ENCODE measurements around the gene CHMP4A. TPM values are rescaled to one million over a fixed set of nuclear protein-coding genes. Genes with fewer than 3 reads are reported as not detected.

The CHMP4A gene
- total and polyA plus RNA-seq, 2 of the 13 experiments (the other 11 are each of a cell fraction or from before 2014, with no cell fraction given): 83.6 to 113 TPM

- TF ChIP-seq, protein P1, sequence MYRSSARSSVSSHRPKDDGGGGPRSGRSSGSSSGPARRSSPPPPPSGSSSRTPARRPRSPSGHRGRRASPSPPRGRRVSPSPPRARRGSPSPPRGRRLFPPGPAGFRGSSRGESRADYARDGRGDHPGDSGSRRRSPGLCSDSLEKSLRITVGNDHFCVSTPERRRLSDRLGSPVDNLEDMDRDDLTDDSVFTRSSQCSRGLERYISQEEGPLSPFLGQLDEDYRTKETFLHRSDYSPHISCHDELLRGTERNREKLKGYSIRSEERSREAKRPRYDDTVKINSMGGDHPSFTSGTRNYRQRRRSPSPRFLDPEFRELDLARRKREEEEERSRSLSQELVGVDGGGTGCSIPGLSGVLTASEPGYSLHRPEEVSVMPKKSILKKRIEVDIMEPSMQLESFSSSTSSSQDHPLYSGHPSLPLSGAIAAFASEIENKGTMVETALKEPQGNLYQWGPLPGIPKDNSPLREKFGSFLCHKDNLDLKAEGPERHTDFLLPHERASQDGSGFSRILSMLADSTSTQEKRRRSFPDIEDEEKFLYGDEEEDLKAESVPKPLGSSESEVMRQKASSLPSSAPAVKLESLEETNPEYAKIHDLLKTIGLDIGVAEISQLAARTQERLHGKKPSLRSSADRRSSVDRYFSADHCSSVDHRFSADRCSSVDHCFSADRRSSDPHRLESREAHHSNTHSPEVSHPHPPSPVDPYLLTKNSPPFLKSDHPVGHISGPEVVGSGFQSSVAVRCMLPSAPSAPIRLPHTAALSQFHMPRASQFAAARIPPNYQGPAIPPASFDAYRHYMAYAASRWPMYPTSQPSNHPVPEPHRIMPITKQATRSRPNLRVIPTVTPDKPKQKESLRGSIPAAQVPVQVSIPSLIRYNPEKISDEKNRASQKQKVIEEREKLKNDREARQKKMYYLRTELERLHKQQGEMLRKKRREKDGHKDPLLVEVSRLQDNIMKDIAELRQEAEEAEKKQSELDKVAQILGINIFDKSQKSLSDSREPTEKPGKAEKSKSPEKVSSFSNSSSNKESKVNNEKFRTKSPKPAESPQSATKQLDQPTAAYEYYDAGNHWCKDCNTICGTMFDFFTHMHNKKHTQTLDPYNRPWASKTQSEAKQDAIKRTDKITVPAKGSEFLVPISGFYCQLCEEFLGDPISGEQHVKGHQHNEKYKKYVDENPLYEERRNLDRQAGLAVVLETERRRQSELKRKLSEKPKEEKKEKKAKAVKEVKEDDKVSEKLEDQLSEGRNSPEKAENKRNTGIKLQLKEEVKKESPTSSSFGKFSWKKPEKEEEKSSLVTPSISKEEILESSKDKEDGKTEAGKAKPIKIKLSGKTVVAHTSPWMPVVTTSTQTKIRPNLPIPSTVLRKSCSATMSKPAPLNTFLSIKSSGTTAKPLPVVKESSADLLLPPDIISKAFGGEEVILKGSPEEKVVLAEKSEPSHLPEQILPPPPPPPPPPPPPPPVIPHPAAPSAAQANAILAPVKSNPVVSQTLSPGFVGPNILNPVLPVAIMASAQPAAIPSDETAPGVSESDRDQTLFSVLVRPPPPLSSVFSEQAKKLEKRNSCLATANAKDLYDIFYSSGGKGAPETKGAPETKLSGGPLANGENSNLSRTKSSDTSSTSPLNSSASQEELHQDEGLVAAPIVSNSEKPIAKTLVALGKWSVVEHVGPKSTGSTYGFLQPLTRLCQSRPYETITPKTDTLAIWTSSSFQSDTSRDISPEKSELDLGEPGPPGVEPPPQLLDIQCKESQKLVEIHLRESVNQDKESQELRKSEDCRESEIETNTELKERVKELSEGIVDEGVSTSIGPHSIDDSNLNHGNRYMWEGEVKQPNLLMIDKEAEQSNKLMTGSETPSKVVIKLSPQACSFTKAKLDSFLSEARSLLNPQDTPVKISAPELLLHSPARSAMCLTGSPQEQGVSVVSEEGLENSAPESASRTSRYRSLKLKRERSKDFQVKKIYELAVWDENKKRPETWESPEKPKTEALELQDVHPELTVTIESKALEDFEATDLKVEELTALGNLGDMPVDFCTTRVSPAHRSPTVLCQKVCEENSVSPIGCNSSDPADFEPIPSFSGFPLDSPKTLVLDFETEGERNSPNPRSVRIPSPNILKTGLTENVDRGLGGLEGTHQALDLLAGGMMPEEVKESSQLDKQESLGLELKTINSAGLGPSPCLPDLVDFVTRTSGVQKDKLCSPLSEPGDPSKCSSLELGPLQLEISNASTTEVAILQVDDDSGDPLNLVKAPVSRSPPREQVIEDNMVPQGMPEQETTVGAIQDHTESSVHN (CRISPR knock-in tag; IDR thresholded peaks at IDR 0.05): peak; percentile 91
- no peak for TF ChIP-seq CBX1 (IDR thresholded peaks at IDR 0.05; ENCODE audit: low read depth)
- no peak for TF ChIP-seq ZNF580 (CRISPR knock-in tag; IDR thresholded peaks at IDR 0.05; ENCODE audit: borderline replicate concordance, low read depth)
Measured at GRCh38 chr14:24255931-24256711, 42.8 kb upstream of the CHMP4A start (continued).

All from HepG2 (cell line).